GM12865 (cell line): ENCODE measurements around the gene NUDT6.
A peak's percentile ranks its signal among the peaks of the same experiment; 100 is the strongest.
"Not testable (repeated sequence)": the region's sequence is repeated elsewhere in the genome, so short reads cannot be mapped to it uniquely, and the experiment has no call there.

ENCODE experiments used
- DNase-seq: peaks from one replicate; pipeline ENCODE4 v3.0.0; 2010; ENCODE audit warnings: low read depth
- H3K4me3 ChIP-seq: 2 replicates; pipeline ENCODE4 v1.5.1; 2011; ENCODE audit warnings: mild to moderate bottlenecking, low read depth, low read length, control low read depth
- TF ChIP-seq, protein P1 (sequence below): IDR thresholded peaks from 2 replicates; pipeline ENCODE4 v1.5.1; 2011; ENCODE audit warnings: low read length, control low read depth, low read depth, inconsistent platforms; ENCODE audit not compliant: insufficient read depth; ENCODE audit errors: missing control alignments

NUDT6 gene

DNA sequence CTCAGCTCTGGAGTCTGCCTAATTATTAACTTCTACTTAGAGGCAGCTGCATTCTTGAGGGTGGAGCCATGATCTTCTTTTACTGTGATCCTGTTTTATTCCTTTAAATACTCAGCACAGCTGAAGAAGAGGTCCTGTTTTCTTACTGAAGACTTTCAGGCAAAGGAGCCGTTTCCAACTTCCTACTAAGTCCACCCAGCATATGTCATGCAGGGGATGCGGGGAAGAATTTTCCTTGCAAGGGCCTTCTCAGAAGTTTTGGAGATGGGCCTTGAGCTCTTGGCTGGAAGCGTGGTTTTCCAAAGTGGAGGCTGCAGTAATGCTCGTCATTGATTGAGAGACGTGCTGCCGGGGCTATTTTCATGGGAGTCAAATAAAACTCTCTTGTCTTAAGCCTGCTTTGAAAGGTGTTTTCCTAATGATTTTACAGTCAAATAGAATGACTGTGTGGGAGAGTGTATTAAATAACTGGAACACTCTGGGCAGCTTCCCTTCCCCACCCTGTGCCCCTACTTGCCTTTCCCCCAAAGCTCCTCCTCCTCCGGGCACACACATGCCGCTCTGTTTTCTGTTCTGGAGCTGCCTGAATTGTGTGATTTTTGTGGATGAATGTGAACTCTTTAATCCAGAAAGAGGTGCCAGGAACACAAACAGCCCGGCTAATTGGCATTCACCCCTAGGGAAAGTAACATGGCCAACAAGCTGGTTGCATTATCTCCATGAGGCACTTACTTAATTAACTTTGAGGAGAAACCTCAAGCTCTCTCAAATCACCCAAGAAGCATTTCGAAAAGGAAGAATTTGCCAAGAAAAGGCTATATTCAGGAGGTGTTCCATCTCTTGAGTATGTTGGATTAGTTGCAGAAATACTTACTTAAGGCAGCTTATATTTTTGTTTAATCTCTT, 67.7 kb downstream of the NUDT6 start:
- no peak overlapping the region for H3K4me3 ChIP-seq
- no peak for DNase-seq
- TF ChIP-seq, protein P1, sequence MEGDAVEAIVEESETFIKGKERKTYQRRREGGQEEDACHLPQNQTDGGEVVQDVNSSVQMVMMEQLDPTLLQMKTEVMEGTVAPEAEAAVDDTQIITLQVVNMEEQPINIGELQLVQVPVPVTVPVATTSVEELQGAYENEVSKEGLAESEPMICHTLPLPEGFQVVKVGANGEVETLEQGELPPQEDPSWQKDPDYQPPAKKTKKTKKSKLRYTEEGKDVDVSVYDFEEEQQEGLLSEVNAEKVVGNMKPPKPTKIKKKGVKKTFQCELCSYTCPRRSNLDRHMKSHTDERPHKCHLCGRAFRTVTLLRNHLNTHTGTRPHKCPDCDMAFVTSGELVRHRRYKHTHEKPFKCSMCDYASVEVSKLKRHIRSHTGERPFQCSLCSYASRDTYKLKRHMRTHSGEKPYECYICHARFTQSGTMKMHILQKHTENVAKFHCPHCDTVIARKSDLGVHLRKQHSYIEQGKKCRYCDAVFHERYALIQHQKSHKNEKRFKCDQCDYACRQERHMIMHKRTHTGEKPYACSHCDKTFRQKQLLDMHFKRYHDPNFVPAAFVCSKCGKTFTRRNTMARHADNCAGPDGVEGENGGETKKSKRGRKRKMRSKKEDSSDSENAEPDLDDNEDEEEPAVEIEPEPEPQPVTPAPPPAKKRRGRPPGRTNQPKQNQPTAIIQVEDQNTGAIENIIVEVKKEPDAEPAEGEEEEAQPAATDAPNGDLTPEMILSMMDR: no peak

DNA sequence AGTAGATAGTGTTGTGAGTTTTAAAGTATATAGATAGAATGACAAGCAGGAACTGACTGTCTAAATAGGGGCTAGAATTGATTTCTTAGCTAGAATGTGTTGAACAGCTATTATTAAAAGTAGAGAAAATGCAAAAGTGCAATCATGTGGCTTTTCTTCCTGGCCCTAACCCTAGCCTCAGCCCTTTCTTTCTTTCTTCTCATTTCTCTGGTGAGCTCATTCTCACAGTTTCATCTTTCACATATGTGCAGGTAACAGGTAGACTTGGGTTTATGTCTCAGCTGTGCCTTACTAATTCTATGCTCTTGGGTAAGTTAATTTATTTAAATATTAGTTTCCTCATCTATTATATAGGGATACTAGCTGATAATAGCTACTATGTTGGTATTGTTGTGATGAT, 70.8 kb downstream of the NUDT6 start:
- TF ChIP-seq, protein P1: no peak
- no peak for DNase-seq
- H3K4me3 ChIP-seq: no peak overlapping the region

DNA sequence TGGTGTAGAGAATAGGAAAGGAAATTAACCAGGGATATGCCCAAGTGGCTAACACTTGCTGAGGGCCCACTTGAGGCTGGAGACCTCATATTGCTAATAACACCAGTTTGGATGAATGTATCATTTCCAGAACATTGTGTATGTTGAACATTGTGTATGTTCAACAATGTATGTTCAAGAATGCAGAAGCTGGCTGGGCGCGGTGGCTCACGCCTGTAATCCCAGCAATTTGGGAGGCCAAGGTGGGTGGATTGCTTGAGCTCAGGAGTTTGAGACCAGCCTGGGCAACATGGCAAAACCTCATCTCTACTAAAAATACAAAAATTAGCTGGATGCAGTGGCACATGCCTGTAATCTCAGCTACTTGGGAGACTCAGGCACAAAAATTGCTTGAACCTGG, 72.6 kb downstream of the NUDT6 start:
- not testable (repeated sequence) for DNase-seq, H3K4me3 ChIP-seq

DNA sequence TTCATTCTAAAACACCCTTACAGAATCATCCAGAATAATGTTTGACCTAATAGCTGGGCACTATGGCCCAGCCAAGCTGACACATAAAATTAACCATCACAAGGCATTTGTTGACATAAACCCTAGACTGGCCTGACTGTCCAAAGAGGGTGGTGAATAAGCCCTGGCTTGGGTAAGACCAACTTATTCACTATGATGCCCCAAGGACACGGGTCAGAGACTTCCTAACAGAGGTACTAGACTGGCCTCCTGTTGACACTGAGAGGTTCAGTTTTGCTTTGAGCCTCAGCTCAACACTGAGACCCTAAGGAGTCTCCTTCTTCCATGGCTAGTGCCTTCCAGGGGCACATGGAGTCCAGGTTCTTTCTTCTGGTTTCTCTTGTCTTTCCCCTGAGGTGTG, 74.5 kb downstream of the NUDT6 start:
- TF ChIP-seq, protein P1: no peak
- H3K4me3 ChIP-seq: no peak overlapping the region
- DNase-seq: no peak

DNA sequence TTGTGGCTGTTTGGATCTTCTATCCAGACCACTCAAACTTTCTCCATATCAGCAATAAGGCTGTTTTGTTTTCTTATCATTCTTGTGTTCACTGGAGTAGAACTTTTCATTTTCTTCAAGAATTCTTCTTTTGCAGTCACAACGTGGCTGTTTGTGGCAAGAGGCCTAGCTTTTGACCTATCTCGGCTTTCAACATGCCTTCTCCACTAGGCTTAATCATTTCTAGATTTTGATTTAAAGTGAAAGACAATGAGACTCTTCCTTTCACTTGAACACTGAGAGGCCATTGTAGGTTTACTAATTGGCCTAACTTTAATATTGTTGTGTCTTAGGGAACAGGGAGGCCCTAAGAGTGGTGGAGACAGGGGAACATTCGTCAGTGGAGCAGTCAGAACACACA, 76.6 kb downstream of the NUDT6 start:
- no peak overlapping the region for H3K4me3 ChIP-seq
- peak; percentile 16 for DNase-seq
- TF ChIP-seq, protein P1: no peak

DNA sequence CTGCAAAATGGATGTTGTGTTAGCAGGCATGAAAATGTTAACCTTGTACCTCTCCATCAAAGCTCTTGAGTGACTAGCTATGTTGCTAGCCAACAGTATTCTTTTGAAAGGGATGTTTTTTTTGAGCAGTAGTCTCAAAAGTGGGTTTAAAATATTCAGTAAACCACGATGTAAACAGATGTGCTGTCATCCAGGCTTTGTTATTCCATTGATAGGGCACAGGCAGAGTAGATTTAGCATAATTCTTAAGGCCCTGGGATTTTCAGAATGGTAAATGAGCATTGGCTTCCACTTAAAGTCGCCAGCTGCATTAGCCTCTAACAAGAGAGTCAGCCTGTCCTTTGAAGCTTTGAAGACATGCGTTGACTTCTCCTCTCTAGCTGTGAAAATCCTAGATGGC, 77.3 kb downstream of the NUDT6 start:
- DNase-seq: no peak
- TF ChIP-seq, protein P1: no peak
- H3K4me3 ChIP-seq: no peak overlapping the region

DNA sequence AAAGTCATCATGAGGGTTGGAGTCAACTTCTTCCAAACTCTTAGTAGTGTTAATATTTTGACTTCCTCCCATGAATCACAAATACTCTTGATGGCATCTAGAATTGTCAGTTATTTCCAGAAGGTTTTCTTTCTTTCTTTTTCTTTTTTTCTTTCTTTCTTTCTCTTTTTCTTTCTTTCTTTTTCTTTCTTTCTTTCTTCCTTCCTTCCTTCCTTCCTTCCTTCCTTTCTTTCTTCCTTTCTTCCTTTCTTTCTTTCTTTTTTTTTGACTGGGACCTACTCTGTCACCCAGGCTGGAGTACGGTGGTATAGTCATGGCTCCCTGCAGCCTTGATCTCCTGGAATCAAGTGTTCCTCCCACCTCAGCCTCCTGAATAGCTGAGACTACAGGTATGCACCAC, 78.0 kb downstream of the NUDT6 start:
- not testable (repeated sequence) for H3K4me3 ChIP-seq, DNase-seq

DNA sequence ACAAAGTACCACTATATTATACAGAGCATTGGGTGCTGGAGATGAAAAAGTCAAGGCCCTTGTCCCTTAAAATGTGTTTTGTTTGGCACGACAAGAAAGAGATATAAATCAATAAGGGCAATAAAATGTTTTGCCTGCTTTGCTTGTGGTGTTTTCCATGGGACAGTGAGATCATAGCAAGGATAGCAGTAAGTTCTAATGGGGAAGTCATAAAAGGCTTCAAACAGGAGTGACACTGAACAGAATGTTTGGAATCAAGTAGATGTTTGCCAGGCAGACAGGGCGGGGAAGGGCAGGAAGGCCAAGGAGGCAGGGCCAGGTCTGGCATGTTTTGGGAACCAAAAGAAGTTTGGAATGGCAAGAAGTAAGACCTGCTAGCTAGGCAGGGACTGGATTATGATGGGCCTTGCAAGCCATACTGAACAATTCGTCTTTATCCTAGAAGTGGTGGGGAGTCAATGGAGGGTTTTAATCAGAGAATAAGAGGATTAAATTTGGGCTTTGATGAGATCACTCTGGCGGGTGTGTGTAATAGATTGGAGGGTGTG, 79.3 kb downstream of the NUDT6 start:
- H3K4me3 ChIP-seq: no peak overlapping the region
- DNase-seq: no peak
- TF ChIP-seq, protein P1: no peak
